Panc1 (cell line): ENCODE data around the gene SEMA3G.

Experiments used
- CTCF ChIP-seq: fragments of 450-650 bp; IDR thresholded peaks from 2 replicates; pipeline ENCODE4 v1.5.1; 2017; ENCODE audit warnings: mild to moderate bottlenecking
- POLR2AphosphoS5 ChIP-seq: IDR thresholded peaks from 2 replicates; pipeline ENCODE4 v1.6.1; 2012; ENCODE audit warnings: mild to moderate bottlenecking, low read depth, low read length, moderate library complexity
- REST ChIP-seq, 2 experiments: IDR thresholded peaks; 2 replicates each; pipeline ENCODE4 v1.6.1; 2011 to 2012; ENCODE audit warnings: low read depth in 2 of 2, control low read depth in 1 of 2, low read length in 1 of 2, mild to moderate bottlenecking in 1 of 2, moderate library complexity in 1 of 2; ENCODE audit not compliant: insufficient read depth in 1 of 2
- SIN3A ChIP-seq: IDR thresholded peaks from 2 replicates; pipeline ENCODE4 v1.6.1; 2012; ENCODE audit warnings: low read depth, mild to moderate bottlenecking, low read length, moderate library complexity, borderline replicate concordance; ENCODE audit not compliant: insufficient read depth

- TF ChIP-seq CTCF (no peak), SIN3A (no peak), POLR2AphosphoS5 (no peak), REST (IDR thresholded peaks at IDR 0.05; ENCODE audit: insufficient read depth in 1 of 2, low read depth in 2 of 2, low read length in 1 of 2) (no peak)
Observed at GRCh38 chr3:52463416-52463815, 18.5 kb upstream of the SEMA3G start.
